Measurements from ENCODE around the gene SMIM35.

The SMIM35 gene

DNA sequence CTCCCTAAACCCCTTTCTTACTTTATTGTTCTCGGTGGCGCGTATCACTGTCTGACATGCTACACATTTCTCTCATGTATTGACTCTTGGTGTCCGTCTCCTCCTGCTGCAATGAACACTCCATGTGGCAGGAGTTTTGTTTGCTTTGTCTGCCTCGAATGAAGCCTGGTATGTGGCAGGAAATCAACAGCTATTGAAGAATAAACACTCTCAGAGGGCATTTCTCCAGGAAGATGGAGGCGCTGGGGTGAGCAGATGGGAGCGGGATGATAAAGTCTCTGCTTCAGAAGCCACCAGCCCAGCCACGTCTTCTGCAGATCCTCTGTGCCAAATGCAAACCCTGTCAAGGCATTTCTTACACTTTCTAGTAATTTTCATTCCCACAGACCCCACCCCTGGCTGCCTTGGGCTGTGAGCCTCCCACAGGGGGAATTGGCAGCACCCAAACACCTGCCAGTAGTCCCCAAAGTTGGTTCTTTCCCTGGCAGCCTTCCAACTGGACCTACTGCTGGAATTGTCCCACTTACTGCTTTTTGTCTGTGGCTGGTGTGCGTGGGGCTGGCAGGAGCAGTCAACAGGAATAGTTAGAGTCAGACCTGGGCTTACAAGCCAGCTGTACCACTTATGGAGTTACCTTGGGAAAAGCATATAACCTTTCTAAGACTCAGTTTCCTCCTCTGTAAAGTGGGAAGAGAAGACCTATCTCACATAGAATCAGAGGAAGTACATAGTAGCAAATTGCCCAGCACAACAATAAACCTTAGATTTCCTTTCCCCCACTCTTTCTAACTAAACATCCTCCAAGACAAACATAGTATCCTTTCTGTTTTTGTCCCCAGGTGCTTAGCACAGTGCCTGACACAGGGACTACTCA is 113.9 kb downstream of the SMIM35 start:
- TF ChIP-seq, protein P1, sequence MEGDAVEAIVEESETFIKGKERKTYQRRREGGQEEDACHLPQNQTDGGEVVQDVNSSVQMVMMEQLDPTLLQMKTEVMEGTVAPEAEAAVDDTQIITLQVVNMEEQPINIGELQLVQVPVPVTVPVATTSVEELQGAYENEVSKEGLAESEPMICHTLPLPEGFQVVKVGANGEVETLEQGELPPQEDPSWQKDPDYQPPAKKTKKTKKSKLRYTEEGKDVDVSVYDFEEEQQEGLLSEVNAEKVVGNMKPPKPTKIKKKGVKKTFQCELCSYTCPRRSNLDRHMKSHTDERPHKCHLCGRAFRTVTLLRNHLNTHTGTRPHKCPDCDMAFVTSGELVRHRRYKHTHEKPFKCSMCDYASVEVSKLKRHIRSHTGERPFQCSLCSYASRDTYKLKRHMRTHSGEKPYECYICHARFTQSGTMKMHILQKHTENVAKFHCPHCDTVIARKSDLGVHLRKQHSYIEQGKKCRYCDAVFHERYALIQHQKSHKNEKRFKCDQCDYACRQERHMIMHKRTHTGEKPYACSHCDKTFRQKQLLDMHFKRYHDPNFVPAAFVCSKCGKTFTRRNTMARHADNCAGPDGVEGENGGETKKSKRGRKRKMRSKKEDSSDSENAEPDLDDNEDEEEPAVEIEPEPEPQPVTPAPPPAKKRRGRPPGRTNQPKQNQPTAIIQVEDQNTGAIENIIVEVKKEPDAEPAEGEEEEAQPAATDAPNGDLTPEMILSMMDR (IDR thresholded peaks at IDR 0.05; ENCODE audit: insufficient read depth, missing control alignments), result no peak
- FAIRE-seq, result no peak
- DNase-seq (ENCODE audit: insufficient read length, low spot score), result no peak

DNA sequence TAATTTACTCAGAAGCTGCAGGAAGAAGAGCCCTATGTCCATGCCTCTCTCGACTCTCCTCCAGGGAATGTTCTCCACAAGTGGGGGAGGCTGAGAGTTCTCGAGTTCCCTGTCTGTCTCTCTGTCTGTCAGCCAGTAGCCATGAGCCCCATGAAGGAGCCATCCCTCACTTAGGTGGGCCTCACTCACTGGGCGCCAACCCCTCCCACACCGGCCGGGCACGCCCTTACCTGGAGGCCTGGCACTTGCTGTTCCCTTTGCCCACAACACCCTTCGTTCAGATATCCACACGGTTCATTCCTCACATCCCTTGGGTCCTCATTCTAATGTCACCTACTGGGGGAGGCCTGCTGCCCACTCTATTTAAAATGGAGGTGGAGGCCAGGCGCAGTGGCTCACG is 114.7 kb downstream of the SMIM35 start:
- DNase-seq (ENCODE audit: insufficient read length, low spot score), result no peak
- no peak for FAIRE-seq
- TF ChIP-seq, protein P1 (IDR thresholded peaks at IDR 0.05; ENCODE audit: insufficient read depth, missing control alignments), result no peak

DNA sequence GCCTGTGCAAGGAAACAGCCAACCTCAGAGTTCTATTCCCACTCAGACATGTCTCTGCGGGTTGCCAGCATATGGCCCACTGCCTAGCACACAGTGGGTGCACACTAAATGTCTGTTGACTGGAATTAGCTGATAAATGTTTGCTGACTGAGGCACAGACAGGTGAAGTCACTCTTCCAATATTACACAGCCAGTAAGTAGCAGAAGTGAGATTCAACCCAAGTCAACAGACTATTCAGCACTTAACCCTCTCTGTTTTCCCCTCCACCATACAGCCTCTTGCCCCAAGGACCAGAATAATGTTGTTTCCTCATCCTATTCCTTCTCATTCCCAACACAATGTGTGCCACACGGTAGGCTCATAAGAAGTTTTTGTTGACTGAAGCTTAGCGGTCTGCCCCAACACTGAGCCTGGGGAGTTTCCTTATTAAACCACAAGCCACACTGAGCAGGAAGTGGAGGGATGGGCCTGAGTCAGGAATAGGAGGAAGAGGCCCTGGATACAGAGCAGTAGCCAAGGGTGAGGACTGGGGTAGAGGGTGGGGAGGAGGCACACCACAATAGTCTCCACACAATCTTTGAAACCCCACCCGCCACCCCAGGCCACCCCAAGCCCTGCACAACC is 116.3 kb downstream of the SMIM35 start:
- FAIRE-seq, result no peak
- TF ChIP-seq, protein P1 (IDR thresholded peaks at IDR 0.05; ENCODE audit: insufficient read depth, missing control alignments), result no peak
- no peak for DNase-seq (ENCODE audit: insufficient read length, low spot score)

DNA sequence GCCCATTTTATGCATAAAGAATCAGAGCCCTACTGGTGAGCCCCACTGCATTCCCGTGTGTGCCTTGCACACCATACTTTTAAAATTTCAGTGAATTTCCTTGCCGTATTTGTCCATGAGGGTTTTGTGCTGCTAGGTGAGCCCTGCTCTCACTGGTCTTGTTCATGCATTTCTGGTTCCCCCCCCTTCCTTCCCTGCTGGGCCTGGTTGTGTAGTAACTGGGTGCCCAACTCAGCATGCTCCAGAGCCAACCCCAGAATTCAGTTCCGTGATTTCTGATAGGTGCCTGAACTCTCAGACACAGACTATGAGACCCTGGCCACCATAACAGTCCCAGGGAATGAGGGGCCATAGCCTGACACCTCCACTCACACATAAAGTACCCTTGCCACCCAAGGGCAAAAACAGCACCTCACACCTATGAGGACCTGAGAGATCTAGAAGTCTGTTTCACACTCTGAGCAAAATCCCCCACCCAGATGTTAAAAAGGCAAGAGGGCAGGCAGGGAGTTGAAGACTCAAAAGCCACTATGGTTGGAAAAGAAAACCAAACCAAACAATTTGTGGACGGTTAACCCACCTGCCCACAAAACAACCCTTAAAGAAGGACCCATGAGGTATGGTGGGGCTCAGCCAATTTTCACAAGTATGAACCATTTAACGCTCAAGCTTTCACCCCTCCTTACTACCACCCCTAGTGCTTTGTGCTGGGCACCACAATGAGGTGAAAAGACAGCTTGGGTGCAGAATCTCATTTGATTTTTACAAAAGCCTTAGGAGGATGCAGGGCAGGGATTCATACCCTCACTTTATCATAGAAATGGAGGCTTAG is 117.4 kb downstream of the SMIM35 start:
- TF ChIP-seq, protein P1 (IDR thresholded peaks at IDR 0.05; ENCODE audit: insufficient read depth, missing control alignments), result no peak
- DNase-seq (ENCODE audit: insufficient read length, low spot score), result no peak
- FAIRE-seq, result no peak

DNA sequence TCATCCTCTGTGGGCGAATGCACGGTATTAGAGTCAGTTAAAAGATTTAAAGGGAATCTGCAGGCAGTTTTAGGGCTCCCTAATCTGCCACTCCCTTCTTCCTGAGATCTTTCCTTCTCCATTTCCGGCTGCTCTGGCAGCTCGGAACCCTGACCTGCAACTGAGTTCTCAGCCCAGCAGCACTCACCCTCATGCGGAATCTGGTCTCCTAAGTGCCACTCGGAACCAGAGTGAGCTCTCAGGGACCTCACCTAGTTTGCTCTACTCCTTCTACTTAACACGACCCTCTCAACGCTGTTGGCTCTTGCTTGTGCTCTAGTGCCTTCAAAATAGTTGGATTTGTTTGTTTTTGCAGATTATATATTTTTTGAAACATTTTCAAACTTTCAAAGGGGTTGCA is 119.9 kb downstream of the SMIM35 start:
- no peak for FAIRE-seq
- DNase-seq (ENCODE audit: insufficient read length, low spot score), result no peak
- TF ChIP-seq, protein P1 (IDR thresholded peaks at IDR 0.05; ENCODE audit: insufficient read depth, missing control alignments), result no peak

DNA sequence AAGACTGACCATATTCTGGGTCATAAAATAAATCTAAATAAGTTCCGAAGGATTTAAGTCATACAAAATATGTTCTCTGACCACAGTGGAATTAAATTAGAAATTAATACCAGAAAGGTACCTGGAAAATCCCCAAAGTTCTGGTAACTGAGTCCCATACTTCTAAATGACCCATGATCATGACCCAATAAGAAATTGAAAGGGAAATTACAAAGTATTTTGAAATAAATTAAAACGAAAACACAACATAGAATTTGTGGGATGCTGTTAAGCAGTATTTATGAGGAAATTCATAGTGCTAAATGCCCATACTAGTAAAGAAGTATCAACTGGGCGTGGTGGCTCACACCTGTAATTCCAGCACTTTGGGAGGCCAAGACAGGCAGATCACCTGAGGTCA is 123.9 kb downstream of the SMIM35 start:
- no peak for FAIRE-seq
- no peak for DNase-seq (ENCODE audit: insufficient read length, low spot score)
- TF ChIP-seq, protein P1 (IDR thresholded peaks at IDR 0.05; ENCODE audit: insufficient read depth, missing control alignments), result no peak
